ENCODE results near the gene SYNGAP1. TPM values are rescaled to one million over a fixed set of nuclear protein-coding genes. Genes with fewer than 3 reads are reported as not detected.
A peak's percentile ranks its signal among the peaks of the same experiment; 100 is the strongest.

The SYNGAP1 gene
- total and polyA plus RNA-seq, 9 of the 15 experiments (the other 6 are each of a cell fraction or from before 2014, with no cell fraction given), result 0.01 to 22.8 (median 3.2) TPM

GRCh38 chr6:33421344-33421643 lies 1.4 kb downstream of the SYNGAP1 start:
- H3K4me2 ChIP-seq (ENCODE audit: insufficient read depth, low read length), result peak overlapping the region; percentile 43; the same call in 1 of the 2 replicates

More at GRCh38 chr6:33421344-33421643, 1.4 kb downstream of the SYNGAP1 start:
- Histone ChIP-seq H4K20me1 (replicated peaks; ENCODE audit: control insufficient read depth, insufficient read depth, low read length) (peaks cover 5% of the 10 kb centered on the region; the same call in 1 of the 2 replicates), H3K36me3 (ENCODE audit: control insufficient read depth, insufficient read depth, low read length) (peaks cover 8% of the 10 kb centered on the region; the same call in 2 of the 3 replicates), H3K27ac (ENCODE audit: extremely low read depth, low read depth, low read length) (peak overlapping the region; percentile 32; the same call in 1 of the 3 replicates), H3K9ac (ENCODE audit: insufficient read depth in 1 of 2, low read depth in 2 of 2, low read length in 2 of 2) (no peak overlapping the region), H3K9me1 (ENCODE audit: control insufficient read depth, insufficient read depth, low read length) (no peaks in the 10 kb centered on the region), H3K79me2 (ENCODE audit: control insufficient read depth, insufficient read depth, low read length) (peaks cover 27% of the 10 kb centered on the region), H3K9me3 (replicated peaks; ENCODE audit: control insufficient read depth, insufficient read depth, low read depth, low read length) (no peaks in the 10 kb centered on the region), H3K27me3 (ENCODE audit: control insufficient read depth in 2 of 2, insufficient read depth in 2 of 2, low read length in 2 of 2) (no peaks in the 10 kb centered on the region), H3K4me3 (no peak overlapping the region), H2AFZ (ENCODE audit: low read depth, low read length) (peak overlapping the region; percentile 70), H3K4me1 (replicated peaks in 1 of 2; ENCODE audit: control insufficient read depth in 2 of 2, insufficient read depth in 2 of 2, low read length in 2 of 2) (peaks cover 43 to 45% of the 10 kb centered on the region in 2 experiments)
- intact Hi-C loops (cut with micrococcal nuclease) (loop anchor here (10.0 kb wide), 2 partner anchors 46 to 296 kb away; no protein-coding TSS in a partner anchor), in situ Hi-C loops (cut with MboI) (no loop called here)
- CTCF ChIA-PET (ENCODE audit: low intra/inter-chr PET ratio), result interaction anchor here (0.6 kb wide), 1 partner anchor 144 kb away, joined by 3 read pairs; the partner anchor contains the start of gene B3GALT4
- DNase-seq (ENCODE audit: extremely low read depth in 1 of 4, low spot score in 3 of 4), result no peak
- POLR2A ChIA-PET, result no interaction called here
- TF ChIP-seq MCM7 (IDR thresholded peaks at IDR 0.05), result 0 out of 4 replicates have a peak, but pooled peaks of 1 of the 2 experiments have one; percentile 15
- TF ChIP-seq FOXP1 (CRISPR knock-in tag; IDR thresholded peaks at IDR 0.05), result no peak
- TF ChIP-seq ZBTB2 (IDR thresholded peaks at IDR 0.05), result 0 out of 2 replicates have a peak, but pooled peaks have one; percentile 1
- 0 out of 2 replicates have a peak, but pooled peaks have one; percentile 1 for TF ChIP-seq ARID1B (IDR thresholded peaks at IDR 0.05)
- no peak for TF ChIP-seq ARID3B (CRISPR knock-in tag; IDR thresholded peaks at IDR 0.05; ENCODE audit: borderline replicate concordance)
- 0 out of 4 replicates have a peak, but pooled peaks of 1 of the 2 experiments have one; percentile 6 for TF ChIP-seq FOXK2 (conservative IDR thresholded peaks at IDR 0.05 in 1 of 2, IDR thresholded peaks at IDR 0.05 in 1 of 2; ENCODE audit: low read depth in 2 of 2)
- TF ChIP-seq EP400 (IDR thresholded peaks at IDR 0.05), result no peak
- no peak for TF ChIP-seq TBL1XR1 (IDR thresholded peaks at IDR 0.05; ENCODE audit: low read length in 2 of 2)
- 0 out of 2 replicates have a peak, but pooled peaks have one; percentile 10 for TF ChIP-seq TRIM25 (IDR thresholded peaks at IDR 0.05; ENCODE audit: borderline replicate concordance)
- no peak for TF ChIP-seq KLF16 (IDR thresholded peaks at IDR 0.05)
- TF ChIP-seq ZBTB11 (CRISPR knock-in tag; IDR thresholded peaks at IDR 0.05), result peak in 1 of 3 experiments; percentile 96; a peak in 2 of 6 replicates
- TF ChIP-seq BCOR (IDR thresholded peaks at IDR 0.05), result 0 out of 2 replicates have a peak, but pooled peaks have one; percentile 5
- TF ChIP-seq SLC30A9 (CRISPR knock-in tag; IDR thresholded peaks at IDR 0.05), result no peak
- peak; percentile 23 for TF ChIP-seq ASH1L (IDR thresholded peaks at IDR 0.05; ENCODE audit: borderline replicate concordance, low read depth, partially characterized antibody)
- no peak for FAIRE-seq
- ATAC-seq, result no peak
- 49% methylated on average over 2 of the region's 2 CpGs for WGBS (ENCODE audit: insufficient coverage, low coverage, missing lambda C conversion rate)
- no TSS peak for BruUV-seq (replicated peaks)
